HL-60 (cell line): Measurements from ENCODE around the gene CTSW.

ENCODE experiments used
- CTCF ChIP-seq: IDR thresholded peaks from one replicate; pipeline ENCODE4 v1.5.1; 2011; ENCODE audit warnings: low read length, control low read depth, inconsistent platforms; ENCODE audit not compliant: insufficient read depth
- POLR2AphosphoS5 ChIP-seq: IDR thresholded peaks from 2 replicates; pipeline ENCODE4 v1.6.1; 2012; ENCODE audit warnings: low read depth

GRCh38 chr11:65870706-65871681, 8.6 kb upstream of the CTSW start:
- TF ChIP-seq POLR2AphosphoS5 (no peak), CTCF (no peak)
